Calu3 (cell line): ENCODE data around the gene SPECC1. TPM values are rescaled to one million over a fixed set of nuclear protein-coding genes. Genes with fewer than 3 reads are reported as not detected.

Experiments
- BruUV-seq: library from RNA; stranded (reverse); fragments of 400-500 nt; replicated peaks from 2 replicates; lab custom pipeline; 2021; lab: Mats Ljungman, UMichigan
- CTCF ChIA-PET: fragments of 300-600 bp; sonication (Branson Sonifier 250); formaldehyde crosslinking; loops from one replicate; lab custom pipeline; 2022; ENCODE audit warnings: antibody characterized with exemption; lab: Charles Lee
- DNase-seq: peaks from one replicate; pipeline ENCODE4 v3.0.0; 2022
- H3K27ac Mint-ChIP-seq: one replicate; pipeline ENCODE4 v1.8.0; 2022; ENCODE audit warnings: mixed read lengths; ENCODE audit not compliant: unreplicated experiment
- H3K27me3 Mint-ChIP-seq: one replicate; pipeline ENCODE4 v1.8.0; 2022; ENCODE audit warnings: mixed read lengths; ENCODE audit not compliant: unreplicated experiment
- H3K36me3 Mint-ChIP-seq: one replicate; pipeline ENCODE4 v1.8.0; 2022; ENCODE audit warnings: mild to moderate bottlenecking, moderate library complexity, mixed read lengths; ENCODE audit not compliant: insufficient read depth, unreplicated experiment
- H3K4me1 Mint-ChIP-seq: one replicate; pipeline ENCODE4 v1.8.0; 2022; ENCODE audit warnings: mild to moderate bottlenecking, low read depth, mixed read lengths; ENCODE audit not compliant: unreplicated experiment
- H3K4me3 Mint-ChIP-seq: one replicate; pipeline ENCODE4 v1.8.0; 2022; ENCODE audit warnings: mild to moderate bottlenecking, low read depth, moderate library complexity, mixed read lengths; ENCODE audit not compliant: unreplicated experiment
- H3K9me3 Mint-ChIP-seq: one replicate; pipeline ENCODE4 v1.8.0; 2022; ENCODE audit warnings: low read depth, mixed read lengths; ENCODE audit not compliant: unreplicated experiment
- CTCF ChIP-seq: fragments of 200-600 bp; IDR thresholded peaks from one replicate; pipeline ENCODE4 v1.8.0; 2022; ENCODE audit warnings: antibody characterized with exemption; ENCODE audit not compliant: unreplicated experiment
- intact Hi-C: fragments of 100-400 bp; cut with micrococcal nuclease; formaldehyde crosslinking; loops from one replicate; pipeline ENCODE4 v1.10.0; 2022; ENCODE audit not compliant: unreplicated experiment
- total RNA-seq: library from RNA; stranded (reverse); gene quantifications from 2 replicates; pipeline ENCODE4 v1.2.3, GENCODE V29; 2022

Gene SPECC1
- total RNA-seq, 1 experiment from 2014 or later: 53.5 TPM

DNA sequence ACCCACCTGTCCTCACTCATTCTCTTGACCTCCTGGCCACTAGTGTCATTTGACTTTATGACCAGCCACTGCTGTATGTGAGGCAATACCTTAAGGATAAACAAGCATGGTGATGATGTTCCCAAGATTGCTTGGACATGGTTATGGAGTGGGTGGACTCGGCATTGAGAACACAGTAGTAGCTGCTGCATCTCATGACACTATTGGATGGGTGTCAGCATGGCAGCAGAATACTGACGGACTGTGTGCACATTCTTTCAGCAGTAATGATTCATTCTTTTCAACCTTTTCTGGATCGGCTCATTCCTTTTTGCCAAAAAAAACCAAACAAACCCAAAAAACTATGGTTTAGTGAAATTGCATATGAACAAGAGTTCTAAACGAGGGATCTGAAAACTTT, 13.5 kb downstream of the SPECC1 start:
- H3K4me1 Mint-ChIP-seq: no peaks in the 10 kb centered on the region
- CTCF ChIA-PET: no interaction called here
- no peak for TF ChIP-seq CTCF
- peaks cover 61% of the 10 kb centered on the region for H3K27me3 Mint-ChIP-seq
- H3K27ac Mint-ChIP-seq: no peak overlapping the region
- H3K9me3 Mint-ChIP-seq: peaks cover under 1% of the 10 kb centered on the region
- H3K36me3 Mint-ChIP-seq: no peaks in the 10 kb centered on the region
- no peak for DNase-seq
- intact Hi-C loops: no loop called here
- no TSS peak for BruUV-seq
- no peak overlapping the region for H3K4me3 Mint-ChIP-seq

GRCh38 chr17:20026960-20027359, 17.8 kb downstream of the SPECC1 start:
- H3K36me3 Mint-ChIP-seq: no peaks in the 10 kb centered on the region
- H3K27me3 Mint-ChIP-seq: peaks cover 55% of the 10 kb centered on the region
- no peaks in the 10 kb centered on the region for H3K9me3 Mint-ChIP-seq
- H3K4me1 Mint-ChIP-seq: no peaks in the 10 kb centered on the region
- intact Hi-C loops: no loop called here
- H3K27ac Mint-ChIP-seq: no peak overlapping the region
- H3K4me3 Mint-ChIP-seq: no peak overlapping the region
- TF ChIP-seq CTCF: no peak
- no peak for DNase-seq
- BruUV-seq: no TSS peak
- CTCF ChIA-PET: no interaction called here

DNA sequence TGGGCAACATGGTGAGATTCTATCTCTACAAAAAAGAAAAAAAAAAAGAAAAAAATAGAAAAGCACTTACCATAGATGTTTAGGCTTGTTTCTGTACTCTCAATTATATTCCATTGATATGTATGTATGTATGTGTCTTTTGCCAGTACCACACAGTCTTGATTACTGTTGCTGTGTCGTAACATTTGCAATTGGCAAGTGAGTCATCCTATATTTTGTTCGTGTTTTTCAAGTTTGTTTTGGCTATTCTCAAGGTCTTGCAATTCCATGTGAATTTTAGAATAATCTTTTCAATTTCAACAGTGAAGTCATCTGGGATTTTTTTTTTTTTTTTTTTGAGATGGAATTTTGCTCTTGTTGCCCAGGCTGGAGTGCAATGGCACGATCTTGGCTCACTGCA, 19.3 kb downstream of the SPECC1 start:
- no peak overlapping the region for H3K27ac Mint-ChIP-seq
- no TSS peak for BruUV-seq
- intact Hi-C loops: no loop called here
- H3K4me1 Mint-ChIP-seq: no peaks in the 10 kb centered on the region
- no peaks in the 10 kb centered on the region for H3K9me3 Mint-ChIP-seq
- CTCF ChIA-PET: no interaction called here
- no peak for TF ChIP-seq CTCF
- peaks cover 44% of the 10 kb centered on the region for H3K27me3 Mint-ChIP-seq
- DNase-seq: no peak
- no peaks in the 10 kb centered on the region for H3K36me3 Mint-ChIP-seq
- no peak overlapping the region for H3K4me3 Mint-ChIP-seq

DNA sequence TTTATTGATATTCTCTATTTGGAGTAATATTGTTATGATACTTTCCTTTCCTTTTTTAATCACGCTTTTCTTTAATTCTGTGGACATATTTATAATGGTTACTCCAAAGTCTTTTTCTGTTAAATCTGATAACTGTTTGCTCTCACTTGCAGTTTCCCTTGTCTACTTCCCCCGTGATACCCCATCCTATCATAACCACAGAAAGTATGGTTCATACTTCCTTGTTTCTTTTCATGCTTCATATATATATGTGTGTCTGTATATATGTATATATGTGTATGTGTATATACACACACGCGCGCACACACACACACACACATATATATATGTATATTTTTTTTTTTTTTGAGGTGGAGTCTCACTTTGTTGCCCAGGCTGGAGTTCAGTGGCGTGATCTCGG, 23.5 kb downstream of the SPECC1 start:
- Mint-ChIP-seq H3K4me3 (no peak overlapping the region), H3K27ac (no peak overlapping the region), H3K27me3 (peaks cover 2% of the 10 kb centered on the region), H3K9me3 (no peaks in the 10 kb centered on the region), H3K36me3 (no peaks in the 10 kb centered on the region), H3K4me1 (no peaks in the 10 kb centered on the region)
- CTCF ChIA-PET: no interaction called here
- TF ChIP-seq CTCF: no peak
- BruUV-seq: no TSS peak
- intact Hi-C loops: no loop called here
- no peak for DNase-seq

DNA sequence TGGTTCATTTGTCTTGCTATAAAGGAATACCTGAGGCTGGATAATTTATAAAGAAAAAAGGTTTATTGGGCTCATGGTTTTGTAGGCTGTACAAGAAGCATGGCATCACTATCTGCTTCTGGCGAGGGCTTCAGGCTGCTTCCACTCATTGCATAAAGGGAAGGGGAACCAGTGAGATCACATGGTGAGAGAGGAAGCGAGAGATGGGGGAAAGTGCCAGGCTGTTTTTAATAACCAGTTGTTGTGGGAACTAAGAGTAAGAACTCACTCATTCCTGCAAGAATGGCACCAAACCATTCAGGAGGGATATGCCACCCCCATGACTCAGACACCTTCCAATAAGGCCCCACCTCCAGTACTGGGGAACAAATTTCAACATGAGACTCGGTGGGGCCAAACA, 24.3 kb downstream of the SPECC1 start:
- Mint-ChIP-seq H3K4me1 (no peaks in the 10 kb centered on the region), H3K27ac (no peak overlapping the region), H3K4me3 (no peak overlapping the region), H3K36me3 (no peaks in the 10 kb centered on the region), H3K9me3 (no peaks in the 10 kb centered on the region), H3K27me3 (peaks cover under 1% of the 10 kb centered on the region)
- BruUV-seq: no TSS peak
- TF ChIP-seq CTCF: no peak
- intact Hi-C loops: no loop called here
- DNase-seq: no peak
- CTCF ChIA-PET: no interaction called here
